Measurements from ENCODE around the gene FANCB.

Gene FANCB

DNA sequence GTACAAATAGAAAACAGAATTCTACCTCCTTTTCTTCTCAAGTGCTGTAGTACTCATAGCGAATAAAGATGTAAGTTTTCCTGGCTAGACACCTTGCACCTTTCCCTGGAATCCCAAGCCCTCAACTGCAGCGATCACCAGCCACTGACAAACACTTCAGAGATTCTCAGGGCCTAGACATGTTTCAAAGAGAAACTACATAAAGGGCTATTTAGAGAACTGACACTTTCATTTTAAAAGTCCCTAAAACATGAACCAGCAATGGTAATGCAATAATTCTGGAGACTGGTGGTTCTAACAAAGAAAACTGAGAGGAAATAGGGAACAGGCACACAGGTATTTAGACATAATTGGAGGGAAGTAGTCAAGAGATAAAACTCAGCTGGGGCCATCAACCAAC lies 35.7 kb downstream of the FANCB start:
- Histone ChIP-seq H3K23ac (ENCODE audit: low read length) (no peak overlapping the region), H3K27me3 (ENCODE audit: insufficient read depth, low read length, poor library complexity) (no peaks in the 10 kb centered on the region), H4K8ac (ENCODE audit: low read depth, low read length) (no peak overlapping the region), H4K5ac (ENCODE audit: low read length) (no peak overlapping the region), H3K18ac (ENCODE audit: low read length) (no peak overlapping the region), H3K4ac (ENCODE audit: low read depth, low read length) (no peak overlapping the region), H3K36me3 (ENCODE audit: control insufficient read depth, insufficient read depth, low read length) (no peaks in the 10 kb centered on the region), H3K79me2 (ENCODE audit: control insufficient read depth, insufficient read depth, low read length) (no peaks in the 10 kb centered on the region), H2BK5ac (ENCODE audit: low read length) (no peak overlapping the region), H3K9ac (ENCODE audit: low read length) (no peak overlapping the region), H3K4me1 (ENCODE audit: control insufficient read depth, low read depth, low read length) (no peaks in the 10 kb centered on the region), H3K4me3 (ENCODE audit: low read length) (no peak overlapping the region), H2BK15ac (replicated peaks; ENCODE audit: low read depth) (no peak overlapping the region), H3K79me1 (ENCODE audit: low read length) (no peaks in the 10 kb centered on the region), H3K56ac (ENCODE audit: low read length) (no peak overlapping the region), H2AK5ac (ENCODE audit: low read length) (no peak overlapping the region), H3K27ac (ENCODE audit: low read depth, low read length) (no peak overlapping the region), H3K4me2 (ENCODE audit: low read length) (no peak overlapping the region), H2BK120ac (ENCODE audit: low read depth, low read length) (no peak overlapping the region)
- no peak for DNase-seq
- no CpG with 5 or more reads among the region's 2 CpGs for WGBS (ENCODE audit: extremely low coverage, insufficient coverage, low lambda C conversion rate)

DNA sequence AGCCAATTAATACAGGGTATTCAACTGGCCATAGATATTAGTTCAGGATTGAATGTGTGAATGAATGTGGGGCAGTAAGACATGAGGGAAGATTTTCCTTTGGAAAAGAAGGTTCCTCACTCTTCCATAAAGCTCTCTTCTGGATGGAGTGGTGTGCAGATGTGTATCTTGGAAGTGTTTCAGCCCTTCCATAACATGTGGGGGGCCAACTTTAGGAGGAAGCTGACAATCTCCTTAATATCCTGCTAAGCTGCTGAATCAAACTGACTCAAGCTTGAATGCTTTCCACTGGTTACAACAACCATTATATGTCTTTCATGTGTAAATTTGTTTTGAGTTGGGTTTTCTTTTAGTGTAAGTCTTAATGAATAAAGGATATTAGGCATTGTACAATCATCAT lies 40.3 kb downstream of the FANCB start:
- no peak overlapping the region for H3K4me3 ChIP-seq (ENCODE audit: low read length)
- no peaks in the 10 kb centered on the region for H3K79me2 ChIP-seq (ENCODE audit: control insufficient read depth, insufficient read depth, low read length)
- no peak overlapping the region for H4K8ac ChIP-seq (ENCODE audit: low read depth, low read length)
- no peak overlapping the region for H3K4me2 ChIP-seq (ENCODE audit: low read length)
- H3K4ac ChIP-seq (ENCODE audit: low read depth, low read length), result no peak overlapping the region
- no peak overlapping the region for H3K23ac ChIP-seq (ENCODE audit: low read length)
- H4K5ac ChIP-seq (ENCODE audit: low read length), result no peak overlapping the region
- no peak overlapping the region for H3K56ac ChIP-seq (ENCODE audit: low read length)
- H3K18ac ChIP-seq (ENCODE audit: low read length), result no peak overlapping the region
- no peak overlapping the region for H3K9ac ChIP-seq (ENCODE audit: low read length)
- no peak overlapping the region for H2AK5ac ChIP-seq (ENCODE audit: low read length)
- no peak overlapping the region for H2BK120ac ChIP-seq (ENCODE audit: low read depth, low read length)
- H3K27ac ChIP-seq (ENCODE audit: low read depth, low read length), result no peak overlapping the region
- no peaks in the 10 kb centered on the region for H3K79me1 ChIP-seq (ENCODE audit: low read length)
- no peaks in the 10 kb centered on the region for H3K27me3 ChIP-seq (ENCODE audit: insufficient read depth, low read length, poor library complexity)
- no peak for DNase-seq
- H3K4me1 ChIP-seq (ENCODE audit: control insufficient read depth, low read depth, low read length), result no peaks in the 10 kb centered on the region
- no peak overlapping the region for H2BK5ac ChIP-seq (ENCODE audit: low read length)
- no peak overlapping the region for H2BK15ac ChIP-seq (replicated peaks; ENCODE audit: low read depth)
- H3K36me3 ChIP-seq (ENCODE audit: control insufficient read depth, insufficient read depth, low read length), result no peaks in the 10 kb centered on the region

DNA sequence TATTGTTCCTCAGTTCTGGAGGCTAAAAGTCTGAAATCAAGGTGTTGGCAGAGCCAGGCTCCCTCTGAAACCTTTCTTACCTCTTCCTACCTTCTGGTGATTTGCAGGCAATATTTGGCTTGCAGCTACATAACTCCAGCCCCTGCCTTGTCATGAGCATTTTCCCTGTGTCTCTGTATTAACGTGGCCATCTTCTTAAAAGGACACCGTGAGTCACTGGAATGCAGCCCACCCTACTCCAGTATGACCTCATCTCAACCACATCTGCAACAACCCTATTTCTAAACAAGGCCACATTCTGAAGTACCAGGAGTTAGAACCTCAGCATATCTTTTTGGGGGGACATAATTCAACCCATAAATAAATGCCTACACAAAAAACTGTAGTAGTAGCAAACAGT lies 40.7 kb downstream of the FANCB start:
- WGBS (ENCODE audit: extremely low coverage, insufficient coverage, low lambda C conversion rate), result no CpG with 5 or more reads among the region's 2 CpGs

DNA sequence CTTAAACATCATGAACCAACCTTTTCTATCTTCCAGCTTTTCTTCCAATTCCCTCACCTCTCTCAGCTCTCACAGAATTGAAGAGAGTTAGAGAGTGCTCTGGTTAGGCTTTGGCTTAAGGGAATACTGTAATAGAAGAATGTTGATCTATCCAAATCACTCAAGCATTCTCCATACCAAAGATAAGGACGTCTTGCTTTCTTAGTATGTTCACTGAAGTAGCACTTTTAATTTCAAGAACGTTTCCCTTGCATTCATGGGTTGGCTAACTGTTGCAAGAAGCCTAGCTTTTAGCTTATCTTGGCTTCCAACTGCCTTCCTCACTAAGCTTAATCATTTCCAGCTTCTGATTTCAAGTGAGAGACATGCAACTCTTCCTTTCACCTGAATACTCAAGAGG lies 43.2 kb downstream of the FANCB start:
- Histone ChIP-seq H3K23ac (ENCODE audit: low read length) (no peak overlapping the region), H3K4me3 (ENCODE audit: low read length) (no peak overlapping the region), H3K27ac (ENCODE audit: low read depth, low read length) (no peak overlapping the region), H3K4me2 (ENCODE audit: low read length) (no peak overlapping the region), H4K5ac (ENCODE audit: low read length) (no peak overlapping the region), H3K79me2 (ENCODE audit: control insufficient read depth, insufficient read depth, low read length) (no peaks in the 10 kb centered on the region), H2BK15ac (replicated peaks; ENCODE audit: low read depth) (no peak overlapping the region), H3K9ac (ENCODE audit: low read length) (no peak overlapping the region), H2BK120ac (ENCODE audit: low read depth, low read length) (no peak overlapping the region), H2BK5ac (ENCODE audit: low read length) (no peak overlapping the region), H3K27me3 (ENCODE audit: insufficient read depth, low read length, poor library complexity) (no peaks in the 10 kb centered on the region), H3K79me1 (ENCODE audit: low read length) (no peaks in the 10 kb centered on the region), H3K4me1 (ENCODE audit: control insufficient read depth, low read depth, low read length) (no peaks in the 10 kb centered on the region), H2AK5ac (ENCODE audit: low read length) (no peak overlapping the region), H3K4ac (ENCODE audit: low read depth, low read length) (no peak overlapping the region), H4K8ac (ENCODE audit: low read depth, low read length) (no peak overlapping the region), H3K36me3 (ENCODE audit: control insufficient read depth, insufficient read depth, low read length) (no peaks in the 10 kb centered on the region), H3K18ac (ENCODE audit: low read length) (no peak overlapping the region), H3K56ac (ENCODE audit: low read length) (no peak overlapping the region)
- peak; percentile 12 for DNase-seq
- WGBS (ENCODE audit: extremely low coverage, insufficient coverage, low lambda C conversion rate), result no CpG with 5 or more reads among the region's 2 CpGs

More for the DNA sequence above, 40.7 kb downstream of the FANCB start:
- H2BK5ac ChIP-seq (ENCODE audit: low read length), result no peak overlapping the region
- no peaks in the 10 kb centered on the region for H3K79me1 ChIP-seq (ENCODE audit: low read length)
- no peak overlapping the region for H3K9ac ChIP-seq (ENCODE audit: low read length)
- H3K36me3 ChIP-seq (ENCODE audit: control insufficient read depth, insufficient read depth, low read length), result no peaks in the 10 kb centered on the region
- no peak overlapping the region for H3K4me3 ChIP-seq (ENCODE audit: low read length)
- DNase-seq, result peak; percentile 13
- no peak overlapping the region for H2BK120ac ChIP-seq (ENCODE audit: low read depth, low read length)
- H3K56ac ChIP-seq (ENCODE audit: low read length), result no peak overlapping the region
- no peak overlapping the region for H3K4me2 ChIP-seq (ENCODE audit: low read length)
- no peak overlapping the region for H4K5ac ChIP-seq (ENCODE audit: low read length)
- H3K23ac ChIP-seq (ENCODE audit: low read length), result no peak overlapping the region
- H2BK15ac ChIP-seq (replicated peaks; ENCODE audit: low read depth), result no peak overlapping the region
- H3K27ac ChIP-seq (ENCODE audit: low read depth, low read length), result no peak overlapping the region
- no peak overlapping the region for H3K4ac ChIP-seq (ENCODE audit: low read depth, low read length)
- H3K79me2 ChIP-seq (ENCODE audit: control insufficient read depth, insufficient read depth, low read length), result no peaks in the 10 kb centered on the region
- H3K27me3 ChIP-seq (ENCODE audit: insufficient read depth, low read length, poor library complexity), result no peaks in the 10 kb centered on the region
- no peak overlapping the region for H3K18ac ChIP-seq (ENCODE audit: low read length)
- H2AK5ac ChIP-seq (ENCODE audit: low read length), result no peak overlapping the region
- H3K4me1 ChIP-seq (ENCODE audit: control insufficient read depth, low read depth, low read length), result no peaks in the 10 kb centered on the region
- H4K8ac ChIP-seq (ENCODE audit: low read depth, low read length), result no peak overlapping the region

DNA sequence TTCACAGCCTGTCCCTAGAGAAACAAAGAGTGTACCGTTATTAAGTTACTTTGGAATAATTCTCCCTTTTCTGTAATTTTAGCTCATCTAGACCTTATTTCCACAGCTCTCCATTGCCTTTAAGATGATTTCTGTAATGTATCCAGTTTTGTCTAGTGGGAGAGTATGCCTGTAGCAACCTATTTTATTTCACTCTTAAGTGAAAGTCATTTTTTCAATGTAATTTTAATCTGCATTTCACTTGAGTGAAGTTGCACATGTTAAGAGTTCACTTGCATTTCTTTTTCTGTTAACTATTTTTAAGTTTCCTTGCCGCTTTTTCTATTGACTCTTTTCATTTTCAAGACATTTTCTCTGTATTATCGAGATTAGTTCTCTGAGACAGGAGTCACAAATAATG lies 46.5 kb downstream of the FANCB start:
- Histone ChIP-seq H3K18ac (ENCODE audit: low read length) (no peak overlapping the region), H3K4me2 (ENCODE audit: low read length) (no peak overlapping the region), H3K23ac (ENCODE audit: low read length) (no peak overlapping the region), H3K27me3 (ENCODE audit: insufficient read depth, low read length, poor library complexity) (no peaks in the 10 kb centered on the region), H3K79me2 (ENCODE audit: control insufficient read depth, insufficient read depth, low read length) (no peaks in the 10 kb centered on the region), H3K4me3 (ENCODE audit: low read length) (no peak overlapping the region), H2BK5ac (ENCODE audit: low read length) (no peak overlapping the region), H3K9ac (ENCODE audit: low read length) (no peak overlapping the region), H3K4ac (ENCODE audit: low read depth, low read length) (no peak overlapping the region), H3K79me1 (ENCODE audit: low read length) (no peaks in the 10 kb centered on the region), H2BK15ac (replicated peaks; ENCODE audit: low read depth) (no peak overlapping the region), H3K4me1 (ENCODE audit: control insufficient read depth, low read depth, low read length) (no peaks in the 10 kb centered on the region), H2BK120ac (ENCODE audit: low read depth, low read length) (no peak overlapping the region), H3K36me3 (ENCODE audit: control insufficient read depth, insufficient read depth, low read length) (no peaks in the 10 kb centered on the region), H3K27ac (ENCODE audit: low read depth, low read length) (no peak overlapping the region), H4K5ac (ENCODE audit: low read length) (no peak overlapping the region), H2AK5ac (ENCODE audit: low read length) (no peak overlapping the region), H4K8ac (ENCODE audit: low read depth, low read length) (no peak overlapping the region), H3K56ac (ENCODE audit: low read length) (no peak overlapping the region)
- DNase-seq, result no peak
- WGBS (ENCODE audit: extremely low coverage, insufficient coverage, low lambda C conversion rate), result no CpG with 5 or more reads among the region's 3 CpGs

DNA sequence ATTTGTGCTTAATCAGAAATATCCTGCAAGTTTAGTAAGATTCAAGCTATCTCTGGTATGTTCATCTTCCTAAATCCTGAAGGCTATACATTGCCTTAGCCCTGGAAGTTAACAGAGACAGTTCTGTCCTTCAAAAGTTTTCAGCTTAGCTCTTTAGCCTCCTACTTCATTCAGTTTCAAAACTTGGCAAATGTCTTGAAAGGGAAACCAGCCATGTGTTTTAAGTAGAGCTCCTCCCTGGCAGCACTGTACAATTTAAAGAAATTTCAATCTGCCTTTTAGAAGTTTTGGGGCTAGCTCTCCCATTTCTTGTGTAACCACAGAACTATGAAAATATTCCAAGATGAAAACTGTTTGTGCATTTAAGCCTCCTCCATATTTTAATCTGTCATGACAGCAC lies 47.0 kb downstream of the FANCB start:
- Histone ChIP-seq H2BK120ac (ENCODE audit: low read depth, low read length) (no peak overlapping the region), H3K4ac (ENCODE audit: low read depth, low read length) (no peak overlapping the region), H2BK15ac (replicated peaks; ENCODE audit: low read depth) (no peak overlapping the region), H3K23ac (ENCODE audit: low read length) (no peak overlapping the region), H4K8ac (ENCODE audit: low read depth, low read length) (no peak overlapping the region), H3K79me1 (ENCODE audit: low read length) (no peaks in the 10 kb centered on the region), H3K79me2 (ENCODE audit: control insufficient read depth, insufficient read depth, low read length) (no peaks in the 10 kb centered on the region), H3K27me3 (ENCODE audit: insufficient read depth, low read length, poor library complexity) (no peaks in the 10 kb centered on the region), H2AK5ac (ENCODE audit: low read length) (no peak overlapping the region), H2BK5ac (ENCODE audit: low read length) (no peak overlapping the region), H3K4me3 (ENCODE audit: low read length) (no peak overlapping the region), H3K4me2 (ENCODE audit: low read length) (no peak overlapping the region), H3K56ac (ENCODE audit: low read length) (no peak overlapping the region), H3K4me1 (ENCODE audit: control insufficient read depth, low read depth, low read length) (no peaks in the 10 kb centered on the region), H3K27ac (ENCODE audit: low read depth, low read length) (no peak overlapping the region), H3K9ac (ENCODE audit: low read length) (no peak overlapping the region), H3K36me3 (ENCODE audit: control insufficient read depth, insufficient read depth, low read length) (no peaks in the 10 kb centered on the region), H4K5ac (ENCODE audit: low read length) (no peak overlapping the region), H3K18ac (ENCODE audit: low read length) (no peak overlapping the region)
- DNase-seq, result no peak

Data from mesendoderm (in vitro differentiated cells).